HepG2 (cell line): ENCODE data around the gene YIPF3. TPM values are rescaled to one million over a fixed set of nuclear protein-coding genes. Genes with fewer than 3 reads are reported as not detected.
A peak's percentile ranks its signal among the peaks of the same experiment; 100 is the strongest.

Source experiments
- AHDC1 ChIP-seq: sonication (generic); formaldehyde crosslinking; IDR thresholded peaks from 2 replicates; pipeline ENCODE4 v1.5.1; 2020; ENCODE audit warnings: mild to moderate bottlenecking, missing genetic modification reagents, borderline replicate concordance
- CREM ChIP-seq, 2 experiments: sonication (generic) in 1 of 2; formaldehyde crosslinking in 1 of 2; IDR thresholded peaks; 2 replicates each; pipeline versions ENCODE4 v1.4.0 to v1.6.1; 2016 to 2020; ENCODE audit warnings: antibody characterized with exemption in 1 of 2, mild to moderate bottlenecking in 1 of 2, missing genetic modification reagents in 1 of 2
- ELF1 ChIP-seq: sonication (generic); formaldehyde crosslinking; IDR thresholded peaks from 2 replicates; pipeline ENCODE4 v1.4.0; 2020; ENCODE audit warnings: missing genetic modification reagents
- ETV5 ChIP-seq: IDR thresholded peaks from 2 replicates; pipeline ENCODE4 v1.6.1; 2018; ENCODE audit warnings: missing biosample characterization, missing genetic modification reagents, inconsistent platforms, borderline replicate concordance
- FOXJ3 ChIP-seq: sonication (generic); formaldehyde crosslinking; IDR thresholded peaks from 2 replicates; pipeline ENCODE4 v1.4.0; 2020; ENCODE audit warnings: missing genetic modification reagents, mild to moderate bottlenecking, borderline replicate concordance
- KDM5B ChIP-seq: sonication (generic); formaldehyde crosslinking; IDR thresholded peaks from 2 replicates; pipeline ENCODE4 v1.4.0; 2020; ENCODE audit warnings: missing genetic modification reagents, mild to moderate bottlenecking, borderline replicate concordance
- NCOA5 ChIP-seq: sonication (generic); formaldehyde crosslinking; IDR thresholded peaks from 2 replicates; pipeline ENCODE4 v1.4.0; 2020; ENCODE audit warnings: missing genetic modification reagents
- NFYC ChIP-seq: IDR thresholded peaks from 2 replicates; pipeline ENCODE4 v1.6.1; 2016; ENCODE audit warnings: missing genetic modification reagents, missing compliant biosample characterization
- PHF21A ChIP-seq: sonication (generic); formaldehyde crosslinking; IDR thresholded peaks from 2 replicates; pipeline ENCODE4 v1.5.0; 2020; ENCODE audit warnings: mild to moderate bottlenecking, missing genetic modification reagents
- RCOR2 ChIP-seq: IDR thresholded peaks from 2 replicates; pipeline ENCODE4 v1.6.1; 2016; ENCODE audit warnings: missing biosample characterization, missing genetic modification reagents
- RXRB ChIP-seq: IDR thresholded peaks from 2 replicates; pipeline ENCODE4 v1.6.1; 2016; ENCODE audit warnings: borderline replicate concordance, missing genetic modification reagents, missing compliant biosample characterization
- SALL1 ChIP-seq: sonication (generic); formaldehyde crosslinking; IDR thresholded peaks from 2 replicates; pipeline ENCODE4 v1.8.0; 2022; ENCODE audit warnings: mild to moderate bottlenecking, missing genetic modification reagents
- SP140L ChIP-seq: sonication (generic); formaldehyde crosslinking; IDR thresholded peaks from 2 replicates; pipeline ENCODE4 v1.4.0; 2020; ENCODE audit warnings: missing genetic modification reagents, borderline replicate concordance
- U2AF1 ChIP-seq: fragments of 200-400 bp; formaldehyde crosslinking; optimal IDR thresholded peaks from 2 replicates; pipeline ENCODE3; 2017; ENCODE audit warnings: mild to moderate bottlenecking, low read depth, low read length
- YEATS2 ChIP-seq: sonication (generic); formaldehyde crosslinking; IDR thresholded peaks from 2 replicates; pipeline ENCODE4 v1.4.0; 2020; ENCODE audit warnings: missing genetic modification reagents, borderline replicate concordance
- ZBTB7A ChIP-seq: sonication (generic); formaldehyde crosslinking; IDR thresholded peaks from 2 replicates; pipeline ENCODE4 v1.8.0; 2022; ENCODE audit warnings: mild to moderate bottlenecking, missing genetic modification reagents
- ZNF274 ChIP-seq: sonication (generic); formaldehyde crosslinking; IDR thresholded peaks from 2 replicates; pipeline ENCODE4 v1.5.1; 2020; ENCODE audit warnings: mild to moderate bottlenecking, missing genetic modification reagents
- ZNF432 ChIP-seq: sonication (generic); formaldehyde crosslinking; IDR thresholded peaks from 2 replicates; pipeline ENCODE4 v1.5.0; 2020; ENCODE audit warnings: missing genetic modification reagents, mild to moderate bottlenecking, borderline replicate concordance
- ZNF724P ChIP-seq: sonication (generic); formaldehyde crosslinking; IDR thresholded peaks from 2 replicates; pipeline ENCODE4 v1.8.0; 2022; ENCODE audit warnings: missing genetic modification reagents, borderline replicate concordance
- ZNF747 ChIP-seq: sonication (generic); formaldehyde crosslinking; IDR thresholded peaks from 2 replicates; pipeline ENCODE4 v1.8.1; 2023; ENCODE audit warnings: missing genetic modification reagents, mild to moderate bottlenecking, borderline replicate concordance
- ZNF780A ChIP-seq: sonication (generic); formaldehyde crosslinking; IDR thresholded peaks from 2 replicates; pipeline ENCODE4 v1.8.0; 2022; ENCODE audit warnings: mild to moderate bottlenecking, missing genetic modification reagents, moderate library complexity
- ZNF878 ChIP-seq: sonication (generic); formaldehyde crosslinking; IDR thresholded peaks from 2 replicates; pipeline ENCODE4 v1.8.1; 2023; ENCODE audit warnings: mild to moderate bottlenecking, missing genetic modification reagents, moderate library complexity
- ZNF883 ChIP-seq: sonication (generic); formaldehyde crosslinking; IDR thresholded peaks from 2 replicates; pipeline ENCODE4 v1.5.1; 2020; ENCODE audit warnings: mild to moderate bottlenecking, missing genetic modification reagents; ENCODE audit errors: not compliant biosample characterization
- ZSCAN25 ChIP-seq: sonication (generic); formaldehyde crosslinking; IDR thresholded peaks from 2 replicates; pipeline ENCODE4 v1.8.0; 2022; ENCODE audit warnings: mild to moderate bottlenecking, missing genetic modification reagents
- polyA plus RNA-seq, 8 experiments: library from polyadenylated mRNA; depleted of rRNA in 3 of 8; stranded (reverse) in 7 of 8; unstranded in 1 of 8; fragments of >200 nt; fragmentation: Illumina TruSeq in 4 of 8; extraction: Trizol in 4 of 8; gene quantifications; 2 replicates each; pipeline versions ENCODE4 v1.2.1 to v1.2.3, GENCODE V29; 2011 to 2016; ENCODE audit warnings: low read depth in 4 of 8, missing spikeins in 1 of 8, mixed read lengths in 1 of 8; ENCODE audit not compliant: insufficient read depth in 1 of 8
- total RNA-seq, 5 experiments: library from RNA; depleted of rRNA; stranded (reverse); fragments of >200 nt; fragmentation: Illumina TruSeq; extraction: Trizol; gene quantifications; 2 replicates each; pipeline ENCODE4 v1.2.3, GENCODE V29; 2016; ENCODE audit warnings: low read depth in 1 of 5

YIPF3 gene
- total and polyA plus RNA-seq, 2 of the 13 experiments (the other 11 are each of a cell fraction or from before 2014, with no cell fraction given) = 107 to 206 TPM

DNA sequence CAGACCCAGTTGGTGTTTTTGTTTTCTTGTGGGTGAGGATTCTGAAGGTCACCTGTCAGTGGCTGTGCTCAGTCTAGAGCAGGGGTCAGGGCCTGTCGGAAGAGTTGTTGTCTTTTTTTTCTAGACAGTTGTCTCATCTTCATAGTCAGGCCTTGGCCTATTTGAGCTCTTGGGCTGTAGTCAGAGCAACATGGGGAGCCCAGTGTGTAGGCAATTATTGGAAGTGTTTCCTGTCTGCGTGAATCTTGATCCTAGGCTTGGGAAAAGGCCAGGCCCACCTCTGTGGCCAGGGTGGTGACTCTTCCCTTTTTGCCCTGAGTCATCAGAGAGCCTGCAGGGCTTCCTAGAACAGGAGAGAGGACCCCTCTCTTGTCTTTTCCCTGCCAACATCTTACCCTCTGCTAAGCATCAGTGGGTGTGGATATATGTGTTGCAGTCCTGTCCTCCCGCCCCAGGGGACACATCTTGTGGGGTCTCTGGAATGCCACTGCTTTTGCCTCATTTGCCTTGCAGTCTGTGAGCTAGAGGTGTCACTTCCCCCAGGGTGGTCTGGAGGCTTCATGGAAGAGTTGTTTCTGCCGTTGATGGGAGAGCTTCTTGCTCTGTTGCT, 28.0 kb downstream of the YIPF3 start (continued):
- TF ChIP-seq YEATS2 (CRISPR knock-in tag) (peak; percentile 29; the same call in 1 of the 2 replicates), AHDC1 (CRISPR knock-in tag) (peak; percentile 78; the same call in 1 of the 2 replicates), ZNF747 (CRISPR knock-in tag) (0 out of 2 replicates have a peak, but pooled peaks have one; percentile 50), U2AF1 (peak; percentile 57), ZNF432 (CRISPR knock-in tag) (no peak), CREM (IDR thresholded peaks at IDR 0.05) (peak; percentile 47; the same call in 1 of the 2 replicates), CREM (CRISPR knock-in tag; IDR thresholded peaks at IDR 0.05) (no peak), ETV5 (CRISPR knock-in tag) (peak; percentile 83; the same call in 1 of the 2 replicates), ZNF878 (CRISPR knock-in tag) (0 out of 2 replicates have a peak, but pooled peaks have one; percentile 38), NCOA5 (CRISPR knock-in tag) (0 out of 2 replicates have a peak, but pooled peaks have one; percentile 27), ELF1 (CRISPR knock-in tag) (0 out of 2 replicates have a peak, but pooled peaks have one; percentile 39), NFYC (CRISPR knock-in tag) (no peak), SALL1 (peak; percentile 78), KDM5B (0 out of 2 replicates have a peak, but pooled peaks have one; percentile 40), ZNF780A (CRISPR knock-in tag) (no peak), PHF21A (peak; percentile 78), RXRB (CRISPR knock-in tag) (peak; percentile 93), FOXJ3 (peak; percentile 67), ZBTB7A (CRISPR knock-in tag) (peak; percentile 64; the same call in 1 of the 2 replicates), ZSCAN25 (CRISPR knock-in tag) (0 out of 2 replicates have a peak, but pooled peaks have one; percentile 40), SP140L (CRISPR knock-in tag) (no peak), ZNF883 (peak; percentile 27), RCOR2 (CRISPR knock-in tag) (peak; percentile 54; the same call in 1 of the 2 replicates), ZNF274 (CRISPR knock-in tag) (peak; percentile 41; the same call in 1 of the 2 replicates), ZNF724P (CRISPR knock-in tag) (0 out of 2 replicates have a peak, but pooled peaks have one; percentile 39)
